GM12878 (cell line): ENCODE results near the gene SUSD1.

Source experiments
- BHLHE40 ChIP-seq, 2 experiments: fragments of 450-650 bp in 1 of 2; IDR thresholded peaks; 2 replicates each; pipeline ENCODE4 v1.6.1; 2011 to 2017; ENCODE audit warnings: low read depth in 2 of 2, borderline replicate concordance in 1 of 2, improper control_type of control experiment in 1 of 2, low read length in 1 of 2, mild to moderate bottlenecking in 1 of 2
- CBX5 ChIP-seq: sonication (generic); IDR thresholded peaks from 2 replicates; pipeline ENCODE4 v1.6.1; 2016; ENCODE audit warnings: low read depth, moderate library complexity, mild to moderate bottlenecking, inconsistent platforms
- CREB1 ChIP-seq: IDR thresholded peaks from 2 replicates; pipeline ENCODE4 v1.6.1; 2012; ENCODE audit warnings: low read depth, mild to moderate bottlenecking, inconsistent platforms
- NR2C1 ChIP-seq: fragments of 450-650 bp; IDR thresholded peaks from 2 replicates; pipeline ENCODE4 v1.6.1; 2017; ENCODE audit warnings: antibody characterized with exemption, mild to moderate bottlenecking, moderate library complexity
- SIN3A ChIP-seq: IDR thresholded peaks from 2 replicates; pipeline ENCODE4 v1.6.1; 2012; ENCODE audit warnings: low read depth, low read length, improper control_type of control experiment
- SMC3 ChIP-seq: IDR thresholded peaks from 2 replicates; pipeline ENCODE4 v1.6.1; 2011; ENCODE audit warnings: low read length, improper control_type of control experiment, borderline replicate concordance
- YY1 ChIP-seq: IDR thresholded peaks from 2 replicates; pipeline ENCODE4 v1.6.1; 2011; ENCODE audit warnings: low read depth, mild to moderate bottlenecking, low read length
- TF ChIP-seq, protein P1 (sequence below), 3 experiments: IDR thresholded peaks in 2 of 3; conservative IDR thresholded peaks in 1 of 3; 2 replicates each; pipeline ENCODE4 v1.5.1; 2011; ENCODE audit warnings: low read depth in 3 of 3, low read length in 3 of 3, mild to moderate bottlenecking in 3 of 3, control low read depth in 2 of 3, moderate library complexity in 2 of 3, inconsistent platforms in 1 of 3, mixed read lengths in 1 of 3; ENCODE audit not compliant: control insufficient read depth in 2 of 3, insufficient read depth in 1 of 3; ENCODE audit errors: extremely low read depth in 1 of 3
- TF ChIP-seq, protein P2 (sequence below): IDR thresholded peaks from 2 replicates; pipeline ENCODE4 v1.6.1; 2012; ENCODE audit warnings: low read depth, low read length, improper control_type of control experiment

DNA sequence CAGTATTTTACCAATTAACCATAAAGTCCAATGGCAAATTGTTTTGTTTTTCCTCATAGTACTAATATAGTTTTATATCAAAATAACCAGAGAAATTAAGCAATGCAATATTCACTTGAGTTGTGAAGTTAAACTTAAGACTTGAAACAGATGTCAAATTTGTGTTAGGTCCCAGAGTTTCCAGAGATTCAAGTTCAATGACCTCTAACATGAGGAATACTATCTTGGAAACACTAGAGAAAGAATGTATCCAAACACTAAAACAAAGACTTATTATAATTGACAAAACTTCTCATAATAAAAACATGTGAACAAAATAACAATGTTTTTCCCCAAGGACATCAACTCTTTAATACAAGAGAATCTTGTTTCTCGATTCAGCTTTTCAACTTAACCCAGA, 18.0 kb downstream of the SUSD1 start:
- TF ChIP-seq SIN3A (no peak), SMC3 (no peak), BHLHE40 (IDR thresholded peaks at IDR 0.05; ENCODE audit: borderline replicate concordance in 1 of 2, low read depth in 2 of 2, low read length in 1 of 2) (no peak), CBX5 (no peak), CREB1 (no peak), YY1 (no peak), NR2C1 (no peak)
- TF ChIP-seq, protein P1, sequence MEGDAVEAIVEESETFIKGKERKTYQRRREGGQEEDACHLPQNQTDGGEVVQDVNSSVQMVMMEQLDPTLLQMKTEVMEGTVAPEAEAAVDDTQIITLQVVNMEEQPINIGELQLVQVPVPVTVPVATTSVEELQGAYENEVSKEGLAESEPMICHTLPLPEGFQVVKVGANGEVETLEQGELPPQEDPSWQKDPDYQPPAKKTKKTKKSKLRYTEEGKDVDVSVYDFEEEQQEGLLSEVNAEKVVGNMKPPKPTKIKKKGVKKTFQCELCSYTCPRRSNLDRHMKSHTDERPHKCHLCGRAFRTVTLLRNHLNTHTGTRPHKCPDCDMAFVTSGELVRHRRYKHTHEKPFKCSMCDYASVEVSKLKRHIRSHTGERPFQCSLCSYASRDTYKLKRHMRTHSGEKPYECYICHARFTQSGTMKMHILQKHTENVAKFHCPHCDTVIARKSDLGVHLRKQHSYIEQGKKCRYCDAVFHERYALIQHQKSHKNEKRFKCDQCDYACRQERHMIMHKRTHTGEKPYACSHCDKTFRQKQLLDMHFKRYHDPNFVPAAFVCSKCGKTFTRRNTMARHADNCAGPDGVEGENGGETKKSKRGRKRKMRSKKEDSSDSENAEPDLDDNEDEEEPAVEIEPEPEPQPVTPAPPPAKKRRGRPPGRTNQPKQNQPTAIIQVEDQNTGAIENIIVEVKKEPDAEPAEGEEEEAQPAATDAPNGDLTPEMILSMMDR (IDR thresholded peaks at IDR 0.05 in 2 of 3, conservative IDR thresholded peaks at IDR 0.05 in 1 of 3; ENCODE audit: control insufficient read depth in 2 of 3, extremely low read depth in 1 of 3, insufficient read depth in 1 of 3, low read depth in 3 of 3, low read length in 3 of 3) = no peak
- TF ChIP-seq, protein P2, sequence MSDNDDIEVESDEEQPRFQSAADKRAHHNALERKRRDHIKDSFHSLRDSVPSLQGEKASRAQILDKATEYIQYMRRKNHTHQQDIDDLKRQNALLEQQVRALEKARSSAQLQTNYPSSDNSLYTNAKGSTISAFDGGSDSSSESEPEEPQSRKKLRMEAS = no peak
